Measurements from ENCODE around the gene BBOX1.

The BBOX1 gene

DNA sequence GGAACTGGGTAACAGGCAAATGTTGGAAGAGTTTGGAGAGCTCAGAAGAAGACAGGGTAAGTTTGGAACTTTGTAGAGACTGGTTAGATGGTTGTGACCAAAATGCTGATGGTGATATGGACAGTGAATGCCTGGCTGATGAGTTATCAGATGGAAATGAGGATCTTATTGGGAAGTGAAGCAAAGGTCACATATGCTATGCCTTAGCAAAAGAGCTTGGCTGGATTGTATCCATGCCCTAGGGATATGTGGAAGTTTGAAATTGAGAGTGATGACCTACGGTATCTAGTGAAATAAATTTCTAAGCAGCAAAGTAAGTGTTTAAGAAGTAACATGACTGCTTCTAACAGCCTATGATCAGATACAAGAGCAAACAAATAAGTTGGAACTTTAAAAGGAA is 17.8 kb downstream of the BBOX1 start:
- TF ChIP-seq ZNF565 (CRISPR knock-in tag; conservative IDR thresholded peaks at IDR 0.05; ENCODE audit: low read depth) (no peak), TCF4 (CRISPR knock-in tag; IDR thresholded peaks at IDR 0.05; ENCODE audit: borderline replicate concordance) (no peak), TOX (CRISPR knock-in tag; IDR thresholded peaks at IDR 0.05; ENCODE audit: borderline replicate concordance) (no peak), OSR1 (CRISPR knock-in tag; IDR thresholded peaks at IDR 0.05) (no peak)
- peak; percentile 30; the same call in 2 of the 3 replicates for ATAC-seq

DNA sequence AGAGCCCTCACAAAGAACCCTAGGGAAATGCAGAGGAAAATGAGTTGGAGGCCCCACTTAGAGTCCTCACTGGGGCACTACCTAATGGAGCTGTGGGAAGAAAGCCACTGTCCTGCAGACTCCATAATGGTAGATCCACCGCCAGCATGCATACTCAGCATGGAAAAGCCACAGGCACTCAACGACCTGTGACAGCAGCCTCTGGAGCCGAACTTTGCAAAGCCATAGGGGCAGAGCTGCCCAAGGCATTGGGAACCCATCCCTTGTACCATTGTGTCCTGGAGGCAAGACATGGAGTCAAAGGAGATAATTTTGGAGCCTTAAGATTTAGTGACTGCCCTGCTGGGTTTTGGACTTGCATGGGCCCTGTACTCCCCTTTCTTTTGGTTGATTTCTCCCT is 18.8 kb downstream of the BBOX1 start:
- TF ChIP-seq ZNF70 (CRISPR knock-in tag; IDR thresholded peaks at IDR 0.05) (no peak), CSDC2 (CRISPR knock-in tag; IDR thresholded peaks at IDR 0.05) (no peak), ZFP30 (CRISPR knock-in tag; IDR thresholded peaks at IDR 0.05) (no peak), ARNTL (CRISPR knock-in tag; IDR thresholded peaks at IDR 0.05; ENCODE audit: borderline replicate concordance, low read depth) (no peak), ISL1 (CRISPR knock-in tag; IDR thresholded peaks at IDR 0.05) (no peak), ZFP3 (CRISPR knock-in tag; IDR thresholded peaks at IDR 0.05) (no peak), TCF4 (CRISPR knock-in tag; IDR thresholded peaks at IDR 0.05; ENCODE audit: borderline replicate concordance) (no peak), TOX (CRISPR knock-in tag; IDR thresholded peaks at IDR 0.05; ENCODE audit: borderline replicate concordance) (no peak), PPARA (CRISPR knock-in tag; IDR thresholded peaks at IDR 0.05; ENCODE audit: borderline replicate concordance) (no peak), BACH2 (CRISPR knock-in tag; IDR thresholded peaks at IDR 0.05; ENCODE audit: borderline replicate concordance) (no peak), ESRRG (CRISPR knock-in tag; IDR thresholded peaks at IDR 0.05) (no peak)
- TF ChIP-seq, protein P1, sequence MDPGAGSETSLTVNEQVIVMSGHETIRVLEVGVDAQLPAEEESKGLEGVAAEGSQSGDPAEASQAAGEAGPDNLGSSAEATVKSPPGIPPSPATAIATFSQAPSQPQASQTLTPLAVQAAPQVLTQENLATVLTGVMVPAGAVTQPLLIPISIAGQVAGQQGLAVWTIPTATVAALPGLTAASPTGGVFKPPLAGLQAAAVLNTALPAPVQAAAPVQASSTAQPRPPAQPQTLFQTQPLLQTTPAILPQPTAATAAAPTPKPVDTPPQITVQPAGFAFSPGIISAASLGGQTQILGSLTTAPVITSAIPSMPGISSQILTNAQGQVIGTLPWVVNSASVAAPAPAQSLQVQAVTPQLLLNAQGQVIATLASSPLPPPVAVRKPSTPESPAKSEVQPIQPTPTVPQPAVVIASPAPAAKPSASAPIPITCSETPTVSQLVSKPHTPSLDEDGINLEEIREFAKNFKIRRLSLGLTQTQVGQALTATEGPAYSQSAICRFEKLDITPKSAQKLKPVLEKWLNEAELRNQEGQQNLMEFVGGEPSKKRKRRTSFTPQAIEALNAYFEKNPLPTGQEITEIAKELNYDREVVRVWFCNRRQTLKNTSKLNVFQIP (CRISPR knock-in tag; IDR thresholded peaks at IDR 0.05; ENCODE audit: borderline replicate concordance, low read depth): no peak
- TF ChIP-seq, protein P2, sequence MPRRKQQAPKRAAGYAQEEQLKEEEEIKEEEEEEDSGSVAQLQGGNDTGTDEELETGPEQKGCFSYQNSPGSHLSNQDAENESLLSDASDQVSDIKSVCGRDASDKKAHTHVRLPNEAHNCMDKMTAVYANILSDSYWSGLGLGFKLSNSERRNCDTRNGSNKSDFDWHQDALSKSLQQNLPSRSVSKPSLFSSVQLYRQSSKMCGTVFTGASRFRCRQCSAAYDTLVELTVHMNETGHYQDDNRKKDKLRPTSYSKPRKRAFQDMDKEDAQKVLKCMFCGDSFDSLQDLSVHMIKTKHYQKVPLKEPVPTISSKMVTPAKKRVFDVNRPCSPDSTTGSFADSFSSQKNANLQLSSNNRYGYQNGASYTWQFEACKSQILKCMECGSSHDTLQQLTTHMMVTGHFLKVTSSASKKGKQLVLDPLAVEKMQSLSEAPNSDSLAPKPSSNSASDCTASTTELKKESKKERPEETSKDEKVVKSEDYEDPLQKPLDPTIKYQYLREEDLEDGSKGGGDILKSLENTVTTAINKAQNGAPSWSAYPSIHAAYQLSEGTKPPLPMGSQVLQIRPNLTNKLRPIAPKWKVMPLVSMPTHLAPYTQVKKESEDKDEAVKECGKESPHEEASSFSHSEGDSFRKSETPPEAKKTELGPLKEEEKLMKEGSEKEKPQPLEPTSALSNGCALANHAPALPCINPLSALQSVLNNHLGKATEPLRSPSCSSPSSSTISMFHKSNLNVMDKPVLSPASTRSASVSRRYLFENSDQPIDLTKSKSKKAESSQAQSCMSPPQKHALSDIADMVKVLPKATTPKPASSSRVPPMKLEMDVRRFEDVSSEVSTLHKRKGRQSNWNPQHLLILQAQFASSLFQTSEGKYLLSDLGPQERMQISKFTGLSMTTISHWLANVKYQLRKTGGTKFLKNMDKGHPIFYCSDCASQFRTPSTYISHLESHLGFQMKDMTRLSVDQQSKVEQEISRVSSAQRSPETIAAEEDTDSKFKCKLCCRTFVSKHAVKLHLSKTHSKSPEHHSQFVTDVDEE (CRISPR knock-in tag; IDR thresholded peaks at IDR 0.05): no peak
- TF ChIP-seq, protein P3, sequence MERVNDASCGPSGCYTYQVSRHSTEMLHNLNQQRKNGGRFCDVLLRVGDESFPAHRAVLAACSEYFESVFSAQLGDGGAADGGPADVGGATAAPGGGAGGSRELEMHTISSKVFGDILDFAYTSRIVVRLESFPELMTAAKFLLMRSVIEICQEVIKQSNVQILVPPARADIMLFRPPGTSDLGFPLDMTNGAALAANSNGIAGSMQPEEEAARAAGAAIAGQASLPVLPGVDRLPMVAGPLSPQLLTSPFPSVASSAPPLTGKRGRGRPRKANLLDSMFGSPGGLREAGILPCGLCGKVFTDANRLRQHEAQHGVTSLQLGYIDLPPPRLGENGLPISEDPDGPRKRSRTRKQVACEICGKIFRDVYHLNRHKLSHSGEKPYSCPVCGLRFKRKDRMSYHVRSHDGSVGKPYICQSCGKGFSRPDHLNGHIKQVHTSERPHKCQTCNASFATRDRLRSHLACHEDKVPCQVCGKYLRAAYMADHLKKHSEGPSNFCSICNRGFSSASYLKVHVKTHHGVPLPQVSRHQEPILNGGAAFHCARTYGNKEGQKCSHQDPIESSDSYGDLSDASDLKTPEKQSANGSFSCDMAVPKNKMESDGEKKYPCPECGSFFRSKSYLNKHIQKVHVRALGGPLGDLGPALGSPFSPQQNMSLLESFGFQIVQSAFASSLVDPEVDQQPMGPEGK (CRISPR knock-in tag; IDR thresholded peaks at IDR 0.05; ENCODE audit: borderline replicate concordance): no peak
- ATAC-seq: no peak

DNA sequence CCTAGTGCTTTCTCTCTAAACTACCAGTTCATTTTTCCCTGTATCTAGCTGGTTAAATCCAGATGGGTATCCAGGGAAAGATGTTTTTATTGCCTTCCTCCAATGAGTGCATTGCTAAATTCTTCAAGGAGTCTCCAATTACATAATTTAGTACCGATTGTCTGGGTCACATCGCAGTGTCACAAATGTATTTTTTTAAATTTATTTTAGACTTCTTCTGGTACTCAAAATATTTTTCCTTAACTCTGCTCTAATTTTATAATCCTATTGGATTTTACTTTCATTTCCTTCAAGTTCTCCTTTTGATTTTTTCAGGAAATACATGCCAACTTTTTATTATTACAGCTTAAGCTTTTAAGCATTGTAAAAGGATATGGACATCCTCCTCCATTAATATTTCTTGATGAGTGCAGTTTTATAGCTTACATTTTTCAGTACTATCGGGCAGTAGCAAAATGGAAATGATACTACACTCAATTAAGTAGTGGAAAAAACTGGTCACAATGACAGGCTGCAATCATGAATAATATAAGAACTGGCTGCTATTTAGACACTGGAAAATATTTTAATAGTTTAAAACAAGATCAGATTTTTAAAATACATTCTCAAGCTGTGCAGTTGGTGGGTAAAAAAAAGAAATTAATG is 20.3 kb downstream of the BBOX1 start:
- TF ChIP-seq ISL1 (CRISPR knock-in tag; IDR thresholded peaks at IDR 0.05): no peak
- peak; percentile 65 for ATAC-seq

DNA sequence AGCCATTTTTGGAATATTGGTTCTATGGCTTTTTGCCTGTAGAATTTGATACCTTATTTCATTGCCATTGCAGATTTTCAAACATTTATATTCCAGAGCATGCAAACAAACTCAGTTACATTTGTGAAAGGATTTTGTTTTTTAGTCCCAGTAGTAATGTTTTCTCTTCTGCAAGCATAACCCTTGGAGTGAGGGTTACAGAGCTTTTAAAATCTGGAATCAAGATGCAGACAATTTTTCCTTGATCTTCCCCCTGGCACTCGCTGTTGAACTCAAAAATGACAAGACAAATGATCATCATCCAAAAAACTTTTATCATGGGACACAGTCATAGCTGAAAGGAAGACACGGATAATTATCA is 20.8 kb downstream of the BBOX1 start:
- TF ChIP-seq, protein P4, sequence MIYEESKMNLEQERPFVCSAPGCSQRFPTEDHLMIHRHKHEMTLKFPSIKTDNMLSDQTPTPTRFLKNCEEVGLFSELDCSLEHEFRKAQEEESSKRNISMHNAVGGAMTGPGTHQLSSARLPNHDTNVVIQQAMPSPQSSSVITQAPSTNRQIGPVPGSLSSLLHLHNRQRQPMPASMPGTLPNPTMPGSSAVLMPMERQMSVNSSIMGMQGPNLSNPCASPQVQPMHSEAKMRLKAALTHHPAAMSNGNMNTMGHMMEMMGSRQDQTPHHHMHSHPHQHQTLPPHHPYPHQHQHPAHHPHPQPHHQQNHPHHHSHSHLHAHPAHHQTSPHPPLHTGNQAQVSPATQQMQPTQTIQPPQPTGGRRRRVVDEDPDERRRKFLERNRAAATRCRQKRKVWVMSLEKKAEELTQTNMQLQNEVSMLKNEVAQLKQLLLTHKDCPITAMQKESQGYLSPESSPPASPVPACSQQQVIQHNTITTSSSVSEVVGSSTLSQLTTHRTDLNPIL (CRISPR knock-in tag; IDR thresholded peaks at IDR 0.05; ENCODE audit: low read depth): no peak
- no peak for TF ChIP-seq ZC3H10 (CRISPR knock-in tag; IDR thresholded peaks at IDR 0.05)
- no peak for TF ChIP-seq ZFP30 (CRISPR knock-in tag; IDR thresholded peaks at IDR 0.05)
- no peak for ATAC-seq

DNA sequence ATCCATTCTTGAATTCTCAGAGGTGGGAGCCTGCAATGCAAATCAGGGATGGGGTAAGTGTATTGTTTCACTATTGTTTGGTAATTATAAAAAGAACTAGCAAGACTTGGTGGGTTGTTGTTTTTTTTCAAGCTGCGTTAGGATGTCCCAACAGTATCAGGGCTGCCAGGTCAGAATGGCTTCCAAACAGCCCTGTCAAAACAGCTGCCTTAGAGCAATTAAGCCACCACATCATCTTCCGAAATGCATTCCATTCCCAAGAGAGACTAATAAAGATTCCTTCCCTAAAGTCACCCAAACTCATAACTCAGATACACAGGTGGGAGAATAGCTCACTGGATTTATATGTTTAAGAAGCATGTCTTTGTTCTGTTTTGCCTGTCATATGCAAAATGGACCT is 23.5 kb downstream of the BBOX1 start:
- ATAC-seq: no peak
- TF ChIP-seq BACH2 (CRISPR knock-in tag; IDR thresholded peaks at IDR 0.05; ENCODE audit: borderline replicate concordance) (no peak), ZC3H10 (CRISPR knock-in tag; IDR thresholded peaks at IDR 0.05) (no peak), ESRRG (CRISPR knock-in tag; IDR thresholded peaks at IDR 0.05) (no peak), CSDC2 (CRISPR knock-in tag; IDR thresholded peaks at IDR 0.05) (no peak), OSR1 (CRISPR knock-in tag; IDR thresholded peaks at IDR 0.05) (no peak), TCF4 (CRISPR knock-in tag; IDR thresholded peaks at IDR 0.05; ENCODE audit: borderline replicate concordance) (no peak), ZNF565 (CRISPR knock-in tag; conservative IDR thresholded peaks at IDR 0.05; ENCODE audit: low read depth) (no peak), ZFP3 (CRISPR knock-in tag; IDR thresholded peaks at IDR 0.05) (no peak), ZNF70 (CRISPR knock-in tag; IDR thresholded peaks at IDR 0.05) (no peak), ZFP30 (CRISPR knock-in tag; IDR thresholded peaks at IDR 0.05) (no peak)
- TF ChIP-seq, protein P2 (CRISPR knock-in tag; IDR thresholded peaks at IDR 0.05): no peak
